Breast epithelium (tissue), 4 donors: ENCODE results near the gene LRRC4B. TPM values are rescaled to one million over a fixed set of nuclear protein-coding genes. Genes with fewer than 3 reads are reported as not detected.

Source experiments
- DNase-seq, 2 donors: peaks; one replicate each; pipeline ENCODE4 v3.0.0-alpha.2; 2019; ENCODE audit warnings: low spot score in 2 of 2
- H3K27ac ChIP-seq, 2 donors: fragments of 200-600 bp; sonication (generic) in 1 of 2; one replicate each; pipeline ENCODE4 v1.5.1; 2016 to 2019; ENCODE audit warnings: mild to moderate bottlenecking in 1 of 2
- H3K27me3 ChIP-seq, 2 donors: fragments of 200-600 bp; sonication (generic) in 1 of 2; one replicate each; pipeline versions ENCODE4 v1.5.1 to v1.6.0; 2017 to 2019; ENCODE audit warnings: control low read depth in 1 of 2, mild to moderate bottlenecking in 1 of 2
- H3K36me3 ChIP-seq: fragments of 200-600 bp; one replicate; pipeline ENCODE4 v1.5.1; 2019
- H3K4me1 ChIP-seq, 2 donors: fragments of 200-600 bp; sonication (generic); one replicate each; pipeline ENCODE4 v1.5.1; 2016 to 2019; ENCODE audit warnings: control low read depth in 1 of 2
- H3K4me3 ChIP-seq, 3 donors: fragments of 200-600 bp; sonication (generic); 1 replicate in 2 of 3; 2 replicates in 1 of 3; pipeline ENCODE4 v1.5.1; 2016 to 2019; ENCODE audit warnings: mild to moderate bottlenecking in 3 of 3, moderate library complexity in 2 of 3
- H3K9me3 ChIP-seq, 2 donors: fragments of 200-600 bp; sonication (generic) in 1 of 2; one replicate each; pipeline ENCODE4 v1.5.1; 2016 to 2019; ENCODE audit warnings: control low read depth in 1 of 2
- CTCF ChIP-seq, 3 donors: fragments of 450-650 bp; IDR thresholded peaks; one replicate each; pipeline ENCODE4 v1.5.1; 2016 to 2017; ENCODE audit warnings: antibody characterized with exemption in 3 of 3, mild to moderate bottlenecking in 3 of 3, moderate library complexity in 3 of 3
- POLR2A ChIP-seq: fragments of 450-650 bp; IDR thresholded peaks from one replicate; pipeline ENCODE4 v1.6.1; 2016; ENCODE audit warnings: antibody characterized with exemption, mild to moderate bottlenecking, moderate library complexity
- POLR2AphosphoS5 ChIP-seq, 3 donors: sonication (generic); formaldehyde crosslinking; IDR thresholded peaks; one replicate each; pipeline ENCODE4 v1.6.1; 2017; ENCODE audit warnings: antibody characterized with exemption in 3 of 3
- intact Hi-C: fragments of 100-400 bp; cut with DNase I; formaldehyde crosslinking; loops from one replicate; pipeline ENCODE4 v1.15.1; 2023; ENCODE audit warnings: low total_unique reads
- total RNA-seq, 3 donors: library from RNA; depleted of rRNA; stranded (reverse); fragments of >200 nt; gene quantifications; one replicate each; pipeline ENCODE4 v1.1.0, GENCODE V29; 2016

LRRC4B gene
- total RNA-seq, 3 donors from 2014 or later = 0.16 to 1.3 (median 1.2) TPM

GRCh38 chr19:50482916-50483315 is 85.3 kb downstream of the LRRC4B start:
- Histone ChIP-seq H3K4me1 (no peaks in the 10 kb centered on the region), H3K36me3 (no peaks in the 10 kb centered on the region), H3K9me3 (no peaks in the 10 kb centered on the region), H3K27me3 (peaks cover 0 to 3% of the 10 kb centered on the region in 2 donors), H3K4me3 (no peak overlapping the region), H3K27ac (no peak overlapping the region)
- intact Hi-C loops = no loop called here
- DNase-seq = no peak
- no peak for TF ChIP-seq POLR2A
- TF ChIP-seq POLR2AphosphoS5 (IDR thresholded peaks at IDR 0.05) = no peak
- no peak for TF ChIP-seq CTCF (IDR thresholded peaks at IDR 0.05)

- H3K9me3 ChIP-seq = no peaks in the 10 kb centered on the region
- no peaks in the 10 kb centered on the region for H3K36me3 ChIP-seq
- H3K4me1 ChIP-seq = peaks cover 3 to 4% of the 10 kb centered on the region in 2 donors
- H3K27me3 ChIP-seq = peaks cover 0 to 3% of the 10 kb centered on the region in 2 donors
- H3K27ac ChIP-seq = no peak overlapping the region
- DNase-seq = no peak
- no peak overlapping the region for H3K4me3 ChIP-seq
- intact Hi-C loops = no loop called here
- TF ChIP-seq POLR2A (no peak), CTCF (IDR thresholded peaks at IDR 0.05) (no peak), POLR2AphosphoS5 (IDR thresholded peaks at IDR 0.05) (no peak)
Observed at GRCh38 chr19:50482271-50482855, 85.9 kb downstream of the LRRC4B start.

GRCh38 chr19:50481351-50482149 is 86.7 kb downstream of the LRRC4B start:
- no peaks in the 10 kb centered on the region for H3K27me3 ChIP-seq
- DNase-seq = no peak
- H3K4me3 ChIP-seq = no peak overlapping the region
- peaks cover 3 to 9% of the 10 kb centered on the region in 2 donors for H3K4me1 ChIP-seq
- no peaks in the 10 kb centered on the region for H3K36me3 ChIP-seq
- no peak overlapping the region for H3K27ac ChIP-seq
- H3K9me3 ChIP-seq = no peaks in the 10 kb centered on the region
- intact Hi-C loops = no loop called here
- TF ChIP-seq POLR2AphosphoS5 (IDR thresholded peaks at IDR 0.05) = no peak
- no peak for TF ChIP-seq POLR2A
- TF ChIP-seq CTCF (IDR thresholded peaks at IDR 0.05) = no peak

GRCh38 chr19:50480281-50481111 is 87.7 kb downstream of the LRRC4B start:
- DNase-seq = no peak
- Histone ChIP-seq H3K4me3 (no peak overlapping the region), H3K36me3 (no peaks in the 10 kb centered on the region), H3K4me1 (peaks cover 3 to 9% of the 10 kb centered on the region in 2 donors), H3K27me3 (no peaks in the 10 kb centered on the region), H3K9me3 (no peaks in the 10 kb centered on the region), H3K27ac (no peak overlapping the region)
- intact Hi-C loops = no loop called here
- TF ChIP-seq POLR2A (no peak), POLR2AphosphoS5 (IDR thresholded peaks at IDR 0.05) (no peak)

- Histone ChIP-seq H3K27ac (no peak overlapping the region), H3K4me3 (no peak overlapping the region), H3K4me1 (peaks cover 3 to 9% of the 10 kb centered on the region in 2 donors), H3K9me3 (no peaks in the 10 kb centered on the region), H3K27me3 (no peaks in the 10 kb centered on the region), H3K36me3 (no peaks in the 10 kb centered on the region)
- no peak for TF ChIP-seq POLR2AphosphoS5 (IDR thresholded peaks at IDR 0.05)
- no peak for TF ChIP-seq POLR2A
- no peak for TF ChIP-seq CTCF (IDR thresholded peaks at IDR 0.05)
- DNase-seq = no peak
- intact Hi-C loops = no loop called here
Observed at GRCh38 chr19:50479761-50480251, 88.4 kb downstream of the LRRC4B start.
